ENCODE measurements around the gene FOXJ2.
A peak's percentile ranks its signal among the peaks of the same experiment; 100 is the strongest.
"Not testable (repeated sequence)": the region's sequence is repeated elsewhere in the genome, so short reads cannot be mapped to it uniquely, and the experiment has no call there.

FOXJ2 gene

GRCh38 chr12:8065991-8066594, 33.6 kb downstream of the FOXJ2 start, which contains the start of gene C3AR1:
TSS of gene C3AR1 (minus strand) at chr12:8066359. CDS start at chr12:8060185, 6,174 bp downstream.
- DNase-seq (ENCODE audit: low spot score), result peak; percentile 59

GRCh38 chr12:8069582-8069981, 37.1 kb downstream of the FOXJ2 start:
- no peak for DNase-seq (ENCODE audit: low spot score)

GRCh38 chr12:8071820-8072219, 39.3 kb downstream of the FOXJ2 start:
- DNase-seq (ENCODE audit: low spot score), result not testable (repeated sequence)

GRCh38 chr12:8075935-8076334, 43.4 kb downstream of the FOXJ2 start:
- no peak for DNase-seq (ENCODE audit: low spot score)

GRCh38 chr12:8076366-8076765, 43.9 kb downstream of the FOXJ2 start:
- DNase-seq (ENCODE audit: low spot score), result no peak

- no peak for DNase-seq (ENCODE audit: low spot score)
These were observed 44.7 kb downstream of the FOXJ2 start for GRCh38 chr12:8077207-8077606.

- peak; percentile 58 for DNase-seq (ENCODE audit: low spot score)
These were observed 45.9 kb downstream of the FOXJ2 start for GRCh38 chr12:8078398-8078797.

GRCh38 chr12:8078916-8079315, 46.4 kb downstream of the FOXJ2 start:
- DNase-seq (ENCODE audit: low spot score), result no peak

- no peak for DNase-seq (ENCODE audit: low spot score)
These were observed 47.6 kb downstream of the FOXJ2 start for GRCh38 chr12:8080120-8080519.

- DNase-seq (ENCODE audit: low spot score), result no peak
These were observed 48.9 kb downstream of the FOXJ2 start for GRCh38 chr12:8081251-8081920.

- no peak for DNase-seq (ENCODE audit: low spot score)
These were observed 50.2 kb downstream of the FOXJ2 start for GRCh38 chr12:8082808-8083100.

GRCh38 chr12:8084351-8084750, 51.8 kb downstream of the FOXJ2 start:
- DNase-seq (ENCODE audit: low spot score), result not testable (repeated sequence)

GRCh38 chr12:8087666-8088065, 55.1 kb downstream of the FOXJ2 start:
- no peak for DNase-seq (ENCODE audit: low spot score)

GRCh38 chr12:8088574-8088973, 56.1 kb downstream of the FOXJ2 start:
- no peak for DNase-seq (ENCODE audit: low spot score)

- DNase-seq (ENCODE audit: low spot score), result not testable (repeated sequence)
These were observed 56.8 kb downstream of the FOXJ2 start for GRCh38 chr12:8089277-8089676.

GRCh38 chr12:8089716-8090115, 57.2 kb downstream of the FOXJ2 start:
- no peak for DNase-seq (ENCODE audit: low spot score)

GRCh38 chr12:8093291-8093690, 60.8 kb downstream of the FOXJ2 start:
- DNase-seq (ENCODE audit: low spot score), result no peak

GRCh38 chr12:8096281-8096915, 63.9 kb downstream of the FOXJ2 start:
- no peak for DNase-seq (ENCODE audit: low spot score)

- no peak for DNase-seq (ENCODE audit: low spot score)
These were observed 66.7 kb downstream of the FOXJ2 start for GRCh38 chr12:8099235-8099634.

Data from hepatic stellate cell (primary cell).